ENCODE results near the gene PPP1CB.
"Not testable (repeated sequence)": the region's sequence is repeated elsewhere in the genome, so short reads cannot be mapped to it uniquely, and the experiment has no call there.

PPP1CB gene

DNA sequence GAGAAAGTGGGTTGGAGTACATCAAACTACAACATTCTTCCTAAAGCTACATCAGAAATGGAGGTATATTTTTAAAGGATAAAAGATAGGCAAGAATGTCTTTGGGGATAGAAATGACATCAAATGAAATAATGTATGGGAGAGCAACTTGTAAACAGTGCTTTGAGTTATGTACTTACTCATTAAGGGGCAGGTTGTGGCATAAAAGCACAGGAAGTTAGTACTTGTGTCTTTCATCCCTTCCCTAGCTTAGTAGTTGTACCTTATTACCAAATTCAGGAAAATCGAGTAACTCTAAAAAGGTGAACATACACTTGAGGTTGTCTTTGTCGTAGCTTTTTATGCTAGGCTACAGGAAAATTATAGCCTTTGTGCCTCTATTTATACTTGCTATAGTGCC, 28.9 kb downstream of the PPP1CB start:
- no peak for DNase-seq

DNA sequence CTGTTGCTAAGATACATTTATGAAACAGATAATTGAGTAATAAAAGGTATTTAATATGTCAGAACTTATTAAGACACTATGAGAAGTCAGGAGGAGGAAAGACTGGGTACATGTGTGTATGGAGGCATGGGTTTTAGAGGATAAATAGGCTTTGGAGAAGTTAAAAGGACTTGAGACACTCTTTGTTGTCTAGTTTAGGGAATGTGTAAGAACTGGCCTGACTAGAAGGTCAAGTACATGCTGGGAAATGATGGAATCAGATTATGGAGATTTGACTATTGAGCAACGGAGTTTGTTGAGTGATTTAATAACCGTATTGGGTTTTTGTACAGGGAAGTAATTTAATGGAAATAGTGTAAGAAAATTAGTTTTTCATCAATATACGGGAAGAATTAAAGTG, 30.8 kb downstream of the PPP1CB start:
- DNase-seq, result no peak

DNA sequence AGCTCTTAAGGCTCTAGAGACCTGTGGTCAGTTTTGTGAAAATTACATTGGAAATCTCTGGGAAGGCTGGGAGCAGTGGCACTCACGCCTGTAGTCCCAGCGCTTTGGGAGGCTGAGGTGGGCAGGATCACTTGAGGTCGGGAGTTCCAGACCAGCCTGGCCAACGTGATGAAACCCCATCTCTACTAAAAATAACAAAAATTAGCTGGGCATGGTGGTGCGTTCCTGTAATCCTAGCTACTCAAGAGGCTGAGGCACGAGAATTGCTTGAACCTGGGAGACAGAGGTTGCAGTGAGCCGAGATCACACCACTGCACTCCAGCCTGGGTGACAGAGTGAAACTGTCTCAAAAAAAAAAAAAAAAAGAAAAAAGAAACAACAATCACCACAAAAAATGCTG, 32.9 kb downstream of the PPP1CB start:
- not testable (repeated sequence) for DNase-seq

- DNase-seq, result no peak
Observed at GRCh38 chr2:28796620-28797019, 45.0 kb downstream of the PPP1CB start.

GRCh38 chr2:28801726-28802125, 50.1 kb downstream of the PPP1CB start:
- DNase-seq, result no peak

- no peak for DNase-seq
Observed at GRCh38 chr2:28802975-28803429, 51.4 kb downstream of the PPP1CB start.

- DNase-seq, result no peak
Observed at GRCh38 chr2:28809927-28810326, 58.3 kb downstream of the PPP1CB start.

DNA sequence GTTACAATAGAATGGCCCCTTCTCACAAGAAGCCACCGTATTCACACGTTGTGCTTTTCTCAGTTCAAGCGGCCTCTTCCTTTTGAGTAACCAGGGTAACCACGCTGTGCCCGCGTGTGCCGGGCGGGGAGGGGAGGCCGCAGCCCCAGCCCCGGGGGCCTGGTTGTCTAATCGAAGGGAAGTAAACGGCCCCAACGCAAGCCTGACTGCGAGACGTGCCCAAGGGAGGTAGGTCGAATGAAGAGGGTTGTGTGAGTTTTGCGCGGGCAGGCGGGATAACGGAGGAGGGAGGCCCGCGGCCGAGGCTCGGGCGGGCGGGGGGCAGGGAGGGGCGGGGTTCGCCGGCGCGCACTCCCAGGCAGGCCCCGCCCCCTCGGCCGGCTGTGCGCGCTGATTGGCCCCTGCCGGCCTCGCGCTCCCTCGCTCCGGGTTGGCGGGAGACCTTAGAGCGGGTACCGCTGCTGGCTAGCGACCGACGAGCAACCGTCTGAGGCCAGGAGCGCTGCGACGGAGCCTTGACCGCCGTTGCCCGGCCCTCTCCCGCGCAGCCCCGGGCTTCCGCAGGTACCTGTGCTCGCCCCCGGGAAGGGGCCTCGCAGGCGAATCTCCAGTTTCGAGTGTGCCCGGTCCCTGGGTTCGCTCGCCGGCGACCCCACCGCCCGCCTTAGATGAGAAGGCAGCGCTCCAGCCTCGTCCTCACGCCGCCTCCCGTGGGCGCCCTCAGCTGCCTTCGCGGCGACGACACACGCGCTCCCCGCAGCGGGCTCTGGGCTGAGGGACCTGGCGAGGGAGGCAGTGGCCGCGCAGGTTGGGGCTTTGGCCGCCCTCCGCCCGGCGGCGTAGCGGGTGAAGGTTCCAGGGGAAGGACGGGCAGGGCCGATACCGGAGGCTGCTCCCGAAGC, 59.0 kb downstream of the PPP1CB start, which contains the start of gene SPDYA:
TSS of gene SPDYA (plus strand) at position 451 of the 902 bp plus-strand sequence. CDS start 5,181 bp downstream, outside the sequence.
- peak; percentile 87 for DNase-seq

DNA sequence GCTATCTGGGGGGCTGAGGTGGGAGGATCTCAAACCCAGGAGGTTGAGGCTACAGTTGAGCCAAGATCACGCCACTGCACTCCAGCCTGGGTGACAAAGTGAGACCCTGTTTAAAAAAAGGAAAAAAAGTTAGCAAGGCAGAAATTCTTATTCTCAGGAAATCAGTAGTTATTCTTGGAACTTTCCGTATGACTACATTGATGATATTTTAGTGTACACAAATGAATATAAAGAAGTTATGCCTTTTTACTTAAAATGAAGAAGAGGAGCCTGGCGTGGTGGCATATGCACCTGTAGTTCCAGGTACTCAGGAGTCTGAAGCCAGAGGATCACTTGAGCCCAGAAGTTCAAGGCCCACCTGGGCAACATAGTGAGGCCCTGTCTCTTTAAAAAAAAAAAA, 66.4 kb downstream of the PPP1CB start:
- DNase-seq, result no peak

DNA sequence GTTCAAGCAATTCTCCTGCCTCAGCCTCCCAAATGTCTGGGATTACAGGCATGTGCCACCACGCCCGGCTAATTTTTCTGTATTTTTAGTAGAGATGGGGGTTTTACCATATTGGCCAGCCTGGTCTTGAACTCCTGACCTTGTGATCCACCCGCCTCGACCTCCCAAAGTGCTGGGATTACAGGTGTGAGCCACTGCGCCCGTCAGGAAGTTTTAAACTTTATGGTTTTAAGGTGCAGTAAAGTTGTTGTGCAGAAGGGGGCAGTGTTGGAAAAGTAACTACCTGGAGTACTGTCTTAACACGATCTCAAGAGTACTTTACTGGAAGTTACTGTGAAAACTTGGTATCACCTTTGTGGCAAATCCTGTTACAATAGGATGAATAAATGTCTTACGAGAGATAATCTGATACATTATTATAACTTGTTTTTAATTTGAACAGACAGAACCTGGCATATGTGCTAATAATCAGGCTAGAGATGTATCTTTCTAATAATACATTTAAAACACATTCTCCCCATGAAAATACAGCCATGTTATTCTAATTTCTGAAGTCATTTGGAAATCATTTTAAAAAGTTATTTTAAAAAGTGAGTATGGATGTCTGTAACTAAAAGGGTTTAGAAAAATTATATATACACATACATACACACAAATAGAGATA, 69.8 kb downstream of the PPP1CB start:
- DNase-seq, result peak; percentile 69

GRCh38 chr2:28822036-28822435, 70.4 kb downstream of the PPP1CB start:
- no peak for DNase-seq

DNA sequence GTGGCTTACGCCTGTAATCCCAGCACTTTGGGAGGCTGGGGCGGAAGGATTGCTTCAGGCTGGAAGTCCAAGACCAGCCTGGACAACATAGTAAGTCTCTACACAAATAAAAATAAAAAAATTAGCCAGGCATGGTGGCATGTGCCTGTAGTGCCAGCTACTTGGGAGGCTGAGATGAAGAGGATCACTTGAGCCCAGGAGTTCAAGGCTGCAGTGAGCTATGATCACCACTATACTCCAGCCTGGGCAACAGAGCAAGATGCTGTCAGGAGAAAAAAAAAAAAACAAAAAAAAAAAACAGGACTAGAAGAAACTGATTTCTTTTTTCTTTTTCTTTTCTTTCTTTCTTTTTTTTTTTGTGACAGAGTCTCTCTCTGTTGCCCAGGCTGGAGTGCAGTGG, 72.6 kb downstream of the PPP1CB start:
- no peak for DNase-seq

- no peak for DNase-seq
Observed at GRCh38 chr2:28824870-28825269, 73.2 kb downstream of the PPP1CB start.

DNA sequence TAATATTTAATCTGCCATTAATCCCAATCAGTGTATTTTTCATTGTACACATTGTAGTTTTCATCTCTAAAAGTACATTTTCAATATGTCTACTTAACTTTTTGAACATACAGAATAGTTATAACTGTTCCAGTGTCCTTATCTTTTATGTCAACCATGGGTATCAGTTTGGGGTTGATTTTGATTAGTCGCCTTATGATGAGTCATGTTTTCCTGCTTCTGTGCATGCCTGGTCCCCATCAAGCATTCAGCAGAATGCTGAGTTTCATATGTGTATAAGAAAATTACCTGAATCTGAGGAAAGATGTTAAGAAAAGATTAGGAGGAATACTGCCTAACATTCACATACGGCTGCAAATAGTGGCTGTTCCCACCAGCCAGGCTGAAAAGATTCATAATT, 76.8 kb downstream of the PPP1CB start:
- no peak for DNase-seq

DNA sequence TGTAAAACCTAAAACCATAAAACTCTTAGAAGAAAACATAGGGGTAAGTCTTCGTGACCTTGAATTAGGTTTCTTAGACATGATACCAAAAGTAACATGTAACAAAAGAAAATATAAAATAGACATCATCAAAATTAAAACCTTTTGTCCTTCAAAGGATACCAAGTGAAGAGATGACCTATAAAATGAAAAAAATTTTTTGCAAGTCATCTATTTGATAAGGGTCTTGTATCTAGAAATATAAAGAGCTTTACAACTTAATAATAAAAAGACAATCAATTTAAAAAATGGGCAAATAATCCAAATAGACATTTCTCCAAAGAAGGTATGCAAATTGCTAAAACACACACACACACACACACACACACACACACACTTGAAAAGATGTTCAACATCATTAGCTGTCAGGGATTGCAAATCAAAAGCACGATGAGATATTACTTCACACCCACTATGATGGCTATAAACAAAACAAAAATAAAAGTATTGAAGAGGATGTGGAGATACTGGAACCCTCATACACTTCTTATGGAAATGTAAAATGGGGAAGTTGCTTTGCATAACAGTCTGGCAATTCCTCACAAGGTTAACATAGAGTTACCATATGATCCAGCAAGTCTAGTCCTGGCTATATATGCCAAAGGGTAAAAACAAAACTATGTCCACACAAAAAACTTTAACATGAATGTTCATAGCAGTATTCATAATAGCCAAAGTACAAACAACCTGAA, 82.3 kb downstream of the PPP1CB start:
- DNase-seq, result no peak

GRCh38 chr2:28835781-28836180, 84.2 kb downstream of the PPP1CB start:
- DNase-seq, result no peak

DNA sequence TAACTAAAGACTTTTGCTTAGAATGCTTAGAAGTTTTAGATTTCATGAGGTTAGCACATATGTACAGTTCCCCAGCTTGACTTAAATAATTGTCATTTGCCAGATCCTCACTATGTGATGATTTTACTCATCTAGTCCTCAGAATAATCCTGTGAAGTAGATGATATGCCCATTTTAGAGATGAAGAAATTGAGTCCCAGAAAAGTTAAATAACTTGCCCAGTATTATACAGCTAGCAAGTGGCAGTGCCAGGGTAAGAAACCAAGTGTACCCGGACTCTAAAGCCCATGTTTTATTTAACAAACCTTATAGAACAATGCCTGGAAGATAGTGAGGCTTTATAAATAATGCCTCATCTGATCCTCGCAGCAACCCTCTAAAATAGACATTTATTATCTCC, 87.3 kb downstream of the PPP1CB start:
- no peak for DNase-seq

GRCh38 chr2:28842042-28842441, 90.4 kb downstream of the PPP1CB start:
- no peak for DNase-seq

All from CD4-positive, alpha-beta T cell treated with Interleukin-6 for 4 hours (primary cell).